ENCODE measurements around the gene PBX4. TPM values are rescaled to one million over a fixed set of nuclear protein-coding genes. Genes with fewer than 3 reads are reported as not detected.

Gene PBX4
- total and polyA plus RNA-seq, 2 donors (not counting 3 experiments of a cell fraction or from before 2014, with no cell fraction given) = not detected

DNA sequence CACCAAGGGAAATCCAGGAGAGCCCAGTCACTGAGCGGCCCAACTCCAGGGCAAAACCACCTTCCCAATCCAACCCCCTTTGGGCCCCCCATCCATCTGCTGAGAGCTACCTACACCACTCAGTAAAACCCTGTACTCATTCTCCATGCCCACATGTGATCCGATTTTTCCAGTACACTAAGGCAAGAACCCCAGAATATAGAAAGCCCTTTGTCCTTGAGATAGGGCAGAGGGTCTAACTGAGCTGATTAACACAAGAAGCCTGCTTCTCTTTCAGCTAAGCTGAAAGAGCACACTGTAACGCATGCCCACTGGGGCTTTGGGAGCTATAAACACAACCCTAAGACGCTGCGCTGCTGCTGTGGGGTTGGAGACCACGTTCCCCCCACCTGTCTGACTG, 36.0 kb downstream of the PBX4 start:
- CTCF ChIA-PET = interaction anchor here (1.1 to 1.7 kb wide), 2 partner anchors 28 to 50 kb away, joined by 3 to 6 read pairs; no protein-coding TSS in a partner anchor
- no peak for DNase-seq (ENCODE audit: low read depth, low spot score)
- no TSS peak for BruUV-seq (replicated peaks)

GRCh38 chr19:19581391-19581790, 37.1 kb downstream of the PBX4 start:
- H4K20me1 ChIP-seq (replicated peaks; ENCODE audit: control insufficient read depth, extremely low read depth, insufficient read depth, low read length) = no peaks in the 10 kb centered on the region
- no peak overlapping the region for H3K4me3 ChIP-seq (replicated peaks in 1 of 3; ENCODE audit: insufficient read depth in 1 of 3, low read depth in 1 of 3, low read length in 3 of 3)
- no peak overlapping the region for H3K9ac ChIP-seq (replicated peaks; ENCODE audit: extremely low read depth, insufficient read depth, low read length)
- BruUV-seq (replicated peaks) = no TSS peak
- FAIRE-seq = no peak
- ChIA-PET CTCF (interaction anchor here (1.7 kb wide), 1 partner anchor 27 kb away, joined by 6 read pairs; no protein-coding TSS in a partner anchor), POLR2A (no interaction called here)
- no peaks in the 10 kb centered on the region for H3K9me3 ChIP-seq (replicated peaks; ENCODE audit: control insufficient read depth, insufficient read depth, low read length)
- no peak overlapping the region for H3K27ac ChIP-seq (ENCODE audit: insufficient read depth, low read depth, low read length)
- H3K9me1 ChIP-seq (replicated peaks; ENCODE audit: control insufficient read depth, extremely low read depth, insufficient read depth, low read length) = no peaks in the 10 kb centered on the region
- no peak for DNase-seq (ENCODE audit: low read depth, low spot score)
- no peak for TF ChIP-seq EZH2 (IDR thresholded peaks at IDR 0.05; ENCODE audit: borderline replicate concordance, low read depth, low read length, severe bottlenecking)
- no peaks in the 10 kb centered on the region for H3K4me1 ChIP-seq (ENCODE audit: control insufficient read depth, extremely low read depth, insufficient read depth, low read length)
- H3K4me2 ChIP-seq (ENCODE audit: insufficient read depth, low read length) = no peak overlapping the region
- no peaks in the 10 kb centered on the region for H3K36me3 ChIP-seq (ENCODE audit: control insufficient read depth in 2 of 2, extremely low read depth in 1 of 2, insufficient read depth in 2 of 2, low read length in 2 of 2)
- H3K27me3 ChIP-seq (ENCODE audit: control insufficient read depth in 2 of 2, insufficient read depth in 2 of 2, low read length in 2 of 2) = no peaks in the 10 kb centered on the region
- no peaks in the 10 kb centered on the region for H3K79me2 ChIP-seq (ENCODE audit: control insufficient read depth, insufficient read depth, low read length)
- dilution Hi-C loops (cut with MboI; ENCODE audit: extremely low pct_ligation_motif_present, low sequenced_read_pairs) = no loop called here
- H2AFZ ChIP-seq (ENCODE audit: low read depth, low read length) = no peak overlapping the region
- intact Hi-C loops (cut with micrococcal nuclease) = no loop called here

More for the DNA sequence above, 36.0 kb downstream of the PBX4 start:
- no peak overlapping the region for H3K9ac ChIP-seq (replicated peaks; ENCODE audit: extremely low read depth, insufficient read depth, low read length)
- H3K9me3 ChIP-seq (replicated peaks; ENCODE audit: control insufficient read depth, insufficient read depth, low read length) = no peaks in the 10 kb centered on the region
- H4K20me1 ChIP-seq (replicated peaks; ENCODE audit: control insufficient read depth, extremely low read depth, insufficient read depth, low read length) = no peaks in the 10 kb centered on the region
- no peaks in the 10 kb centered on the region for H3K9me1 ChIP-seq (replicated peaks; ENCODE audit: control insufficient read depth, extremely low read depth, insufficient read depth, low read length)
- no peaks in the 10 kb centered on the region for H3K4me1 ChIP-seq (ENCODE audit: control insufficient read depth, extremely low read depth, insufficient read depth, low read length)
- no peak overlapping the region for H2AFZ ChIP-seq (ENCODE audit: low read depth, low read length)
- POLR2A ChIA-PET = no interaction called here
- no peak overlapping the region for H3K27ac ChIP-seq (ENCODE audit: insufficient read depth, low read depth, low read length)
- no peaks in the 10 kb centered on the region for H3K36me3 ChIP-seq (ENCODE audit: control insufficient read depth in 2 of 2, extremely low read depth in 1 of 2, insufficient read depth in 2 of 2, low read length in 2 of 2)
- FAIRE-seq = no peak
- no peak for TF ChIP-seq MYC (IDR thresholded peaks at IDR 0.05; ENCODE audit: low read depth, low read length)
- no peak for TF ChIP-seq EZH2 (IDR thresholded peaks at IDR 0.05; ENCODE audit: borderline replicate concordance, low read depth, low read length, severe bottlenecking)
- TF ChIP-seq POLR2A (IDR thresholded peaks at IDR 0.05; ENCODE audit: low read depth, low read length) = no peak
- H3K79me2 ChIP-seq (ENCODE audit: control insufficient read depth, insufficient read depth, low read length) = no peaks in the 10 kb centered on the region
- intact Hi-C loops (cut with micrococcal nuclease) (no loop called here), dilution Hi-C loops (cut with MboI; ENCODE audit: extremely low pct_ligation_motif_present, low sequenced_read_pairs) (no loop called here)
- H3K27me3 ChIP-seq (ENCODE audit: control insufficient read depth in 2 of 2, insufficient read depth in 2 of 2, low read length in 2 of 2) = no peaks in the 10 kb centered on the region
- no peak overlapping the region for H3K4me3 ChIP-seq (replicated peaks in 1 of 3; ENCODE audit: insufficient read depth in 1 of 3, low read depth in 1 of 3, low read length in 3 of 3)
- no peak overlapping the region for H3K4me2 ChIP-seq (ENCODE audit: insufficient read depth, low read length)
